Inflammatory macrophage treated with lipopolysaccharide for 4 hours (primary cell): ENCODE data around the gene TIMMDC1.
"Not testable (repeated sequence)": the region's sequence is repeated elsewhere in the genome, so short reads cannot be mapped to it uniquely, and the experiment has no call there.

Experiments used
- DNase-seq: peaks from one replicate; pipeline ENCODE4 v3.0.0-alpha.2; 2020

Gene TIMMDC1

DNA sequence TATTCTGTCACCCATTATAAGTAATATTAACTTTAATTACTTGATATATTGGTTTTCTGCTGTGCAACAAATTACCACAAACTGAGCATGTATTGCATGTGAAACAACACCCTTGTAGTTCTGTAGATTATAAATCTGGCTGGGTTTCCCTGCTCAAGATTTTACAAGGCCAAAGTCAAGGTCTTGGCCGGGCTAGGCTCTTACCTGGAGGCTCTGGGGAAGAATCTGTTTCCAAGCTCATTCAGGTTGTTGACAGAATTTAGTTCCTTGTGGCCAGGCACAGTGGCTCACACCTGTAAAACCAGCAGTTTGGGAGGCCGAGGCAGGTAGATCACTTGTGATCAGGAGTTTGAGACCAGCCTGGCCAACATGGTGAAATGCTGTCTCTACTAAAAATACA, 16.3 kb downstream of the TIMMDC1 start:
- DNase-seq, result no peak

DNA sequence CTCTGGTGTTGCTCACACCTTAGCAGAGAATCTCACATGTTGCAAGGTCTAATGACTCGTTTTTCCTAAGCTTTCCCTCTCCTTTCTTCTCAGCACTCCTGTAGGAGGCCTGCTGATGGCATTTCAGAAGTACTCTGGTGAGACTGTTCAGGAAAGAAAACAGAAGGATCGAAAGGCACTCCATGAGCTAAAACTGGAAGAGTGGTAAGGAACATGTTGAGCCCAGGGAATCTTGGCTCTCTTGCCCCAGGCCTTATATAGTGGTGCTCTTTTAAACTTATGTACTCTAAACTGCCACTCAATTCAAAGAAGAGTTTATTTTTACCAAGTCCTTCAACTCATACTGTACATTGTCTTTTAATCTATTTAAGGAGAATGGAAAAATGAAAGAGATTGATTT, 18.8 kb downstream of the TIMMDC1 start:
- DNase-seq, result no peak

DNA sequence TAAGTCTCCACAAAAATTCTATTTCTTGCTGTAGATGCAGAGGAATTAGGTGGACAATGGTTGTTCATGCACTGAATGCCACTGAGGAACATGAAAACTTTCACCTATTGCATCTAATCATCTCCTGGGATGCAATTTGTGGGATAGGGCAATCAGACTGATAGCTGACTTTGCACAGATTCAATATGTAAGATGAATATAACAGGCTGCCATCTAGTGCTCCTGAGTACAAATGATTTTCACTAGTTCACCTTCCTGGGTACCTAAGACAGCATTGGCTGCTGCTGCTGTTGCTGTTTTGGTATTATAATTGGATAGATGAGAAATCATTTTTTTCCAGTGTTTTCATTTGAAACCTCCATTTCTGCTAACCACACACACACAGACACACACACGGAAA, 19.7 kb downstream of the TIMMDC1 start:
- no peak for DNase-seq

DNA sequence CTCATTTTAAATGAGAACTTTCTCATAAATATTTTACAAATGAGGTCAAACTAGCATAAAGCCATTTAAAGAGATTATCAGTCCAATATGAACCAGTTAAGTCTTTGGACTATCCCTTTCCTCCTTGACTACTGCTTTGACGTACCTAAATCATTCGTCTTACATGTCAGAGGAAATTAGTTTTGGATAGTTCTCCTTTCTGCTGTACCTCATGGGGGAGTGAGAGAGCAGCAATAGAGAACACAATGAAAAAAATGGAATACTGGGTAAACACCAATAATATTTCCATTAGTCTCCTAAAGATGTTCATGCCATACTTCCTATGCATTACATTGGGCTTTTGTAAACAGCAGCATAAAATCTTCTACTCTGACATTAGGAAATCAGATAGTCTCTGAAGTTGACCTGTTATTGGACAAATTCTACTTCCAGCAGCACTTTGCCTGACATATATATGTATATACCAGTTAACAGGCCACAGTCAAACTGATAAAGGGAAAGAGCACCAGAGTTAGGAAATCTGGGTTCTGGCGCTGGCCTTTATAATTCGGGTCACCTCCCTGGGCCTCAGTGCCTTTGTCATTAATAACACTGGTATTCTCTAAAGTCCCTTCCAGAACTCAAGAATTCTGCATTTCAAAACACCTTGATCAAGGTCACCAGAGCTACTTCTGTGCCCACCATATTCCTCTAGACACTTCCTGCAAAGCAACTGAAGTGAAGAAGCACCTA, 26.8 kb downstream of the TIMMDC1 start:
- DNase-seq, result peak; percentile 30

DNA sequence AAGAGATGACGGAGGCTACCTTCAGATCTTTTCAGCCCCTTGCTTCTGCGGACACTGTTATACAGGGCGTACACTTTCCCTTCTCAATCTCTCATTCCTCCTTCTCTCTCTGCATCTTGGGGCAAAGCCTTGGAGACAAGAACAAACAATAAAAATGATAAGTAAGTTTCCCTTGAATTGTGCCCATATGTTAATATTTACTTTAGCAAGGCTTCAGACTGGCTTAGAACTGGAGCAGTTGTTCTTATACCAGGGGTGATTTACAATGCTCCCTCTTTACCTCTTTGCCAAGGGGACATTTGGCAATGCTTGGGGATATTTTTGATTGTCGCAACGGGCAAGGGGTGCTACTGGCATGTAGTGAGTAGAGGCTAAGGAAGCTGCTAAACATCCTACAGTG, 29.4 kb downstream of the TIMMDC1 start:
- DNase-seq, result no peak

DNA sequence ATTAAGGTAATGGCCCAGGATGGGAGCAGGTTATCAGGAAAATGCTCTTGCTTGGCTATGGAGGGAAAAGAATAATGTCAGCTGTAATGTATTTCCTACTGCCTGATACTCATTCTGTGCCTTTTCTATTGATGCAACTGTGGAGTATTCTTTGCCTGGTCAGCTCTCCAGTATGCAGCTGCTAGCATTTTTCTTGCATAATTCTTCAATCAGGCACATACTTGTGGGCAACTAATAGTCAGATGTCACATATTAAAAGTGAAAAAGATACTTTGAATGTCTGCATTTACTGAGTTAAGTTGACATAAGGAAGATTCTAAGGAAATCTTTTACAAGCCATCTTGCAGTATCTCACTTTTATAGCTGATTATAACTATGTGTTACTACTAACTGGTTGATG, 31.5 kb downstream of the TIMMDC1 start:
- DNase-seq, result no peak

DNA sequence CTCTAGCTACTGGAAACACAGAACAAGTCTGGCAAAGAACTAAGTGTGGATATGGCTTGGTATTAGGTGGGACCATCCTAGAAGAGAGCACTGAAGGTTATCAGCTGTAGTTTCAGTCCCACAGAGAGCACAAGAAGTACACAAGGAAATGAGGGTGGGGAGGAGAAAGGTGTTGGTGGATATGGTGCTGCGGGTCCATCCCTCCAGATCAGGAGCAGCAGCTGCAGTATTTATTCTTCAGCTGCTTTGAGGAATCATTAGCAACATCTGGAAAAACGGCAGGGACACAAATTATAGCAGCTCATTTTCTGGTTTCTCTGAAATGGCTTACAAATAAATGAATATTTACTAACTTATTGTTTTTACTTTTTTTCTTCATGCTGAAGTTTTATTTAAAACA, 32.1 kb downstream of the TIMMDC1 start:
- DNase-seq, result no peak

DNA sequence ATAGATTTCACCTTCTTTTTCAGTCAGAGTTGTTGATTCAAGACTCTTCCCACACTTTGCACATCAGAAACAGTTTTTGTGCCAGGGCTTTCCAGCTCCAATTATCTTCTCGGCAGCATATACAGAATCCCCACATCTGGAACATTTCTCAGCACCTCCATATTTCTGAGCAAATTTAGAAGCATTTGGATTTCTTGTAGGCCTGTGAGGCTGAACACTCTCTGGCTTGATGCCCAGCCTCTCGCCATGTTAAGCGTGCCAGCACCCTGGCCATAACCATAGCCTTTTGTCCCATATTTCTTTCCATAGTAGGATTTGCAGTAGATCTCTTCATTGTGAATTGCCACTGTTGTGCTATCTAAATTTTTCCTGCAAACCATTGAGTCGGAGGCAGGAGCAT, 32.8 kb downstream of the TIMMDC1 start:
- no peak for DNase-seq

DNA sequence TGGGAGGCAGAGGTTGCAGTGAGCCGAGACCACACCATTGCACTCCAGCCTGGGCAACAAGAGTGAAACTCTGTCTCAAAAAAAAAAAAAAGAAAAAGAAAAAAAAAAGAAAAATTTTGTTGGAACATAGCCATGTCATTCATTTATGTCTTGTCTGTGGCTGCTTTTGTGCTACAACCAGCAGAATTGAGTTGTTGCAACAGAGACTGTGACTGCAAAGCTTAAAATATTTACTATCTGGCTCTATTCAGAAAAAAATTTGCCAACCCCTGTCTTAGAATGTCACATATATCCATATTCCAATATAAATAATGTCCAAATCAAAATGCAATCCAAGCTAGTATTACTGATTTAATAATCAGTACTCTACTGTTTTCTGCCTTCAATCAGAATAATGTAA, 35.9 kb downstream of the TIMMDC1 start:
- no peak for DNase-seq

DNA sequence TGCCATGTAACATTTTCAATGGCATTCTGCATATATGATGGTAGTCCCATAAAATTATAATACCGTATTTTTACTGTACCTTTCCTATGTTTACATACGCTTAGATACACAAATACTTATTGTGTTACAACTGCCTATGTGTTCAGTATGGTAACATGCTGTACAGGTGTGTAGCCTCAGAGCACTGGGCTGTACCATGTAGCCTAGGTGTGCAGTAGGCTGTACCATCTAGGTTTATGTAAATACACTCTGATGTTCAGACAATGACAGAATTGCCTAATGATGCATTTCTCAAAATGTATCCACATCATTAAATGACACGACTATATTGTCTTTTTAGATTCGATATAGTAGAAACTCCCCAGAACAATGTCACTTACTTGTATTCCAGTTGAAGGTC, 38.4 kb downstream of the TIMMDC1 start:
- no peak for DNase-seq

DNA sequence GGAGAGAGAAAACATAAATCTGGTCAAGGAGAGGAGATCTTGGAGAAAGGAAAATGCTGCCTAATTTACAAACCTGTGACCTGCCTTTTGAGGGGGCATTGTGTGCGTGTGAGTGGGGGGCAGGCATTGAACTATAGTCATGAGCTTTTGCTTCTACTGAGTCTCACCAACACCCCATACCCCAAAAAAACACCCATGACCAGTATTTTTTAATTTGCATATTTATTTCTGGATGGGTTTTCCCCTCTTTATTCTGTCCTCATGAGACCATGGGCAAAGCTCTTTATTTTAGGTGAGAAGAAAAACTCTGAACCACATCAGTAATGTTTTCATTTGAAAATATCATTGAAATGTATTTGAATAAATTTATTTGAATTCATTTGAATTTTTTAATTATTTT, 40.4 kb downstream of the TIMMDC1 start:
- DNase-seq, result no peak

DNA sequence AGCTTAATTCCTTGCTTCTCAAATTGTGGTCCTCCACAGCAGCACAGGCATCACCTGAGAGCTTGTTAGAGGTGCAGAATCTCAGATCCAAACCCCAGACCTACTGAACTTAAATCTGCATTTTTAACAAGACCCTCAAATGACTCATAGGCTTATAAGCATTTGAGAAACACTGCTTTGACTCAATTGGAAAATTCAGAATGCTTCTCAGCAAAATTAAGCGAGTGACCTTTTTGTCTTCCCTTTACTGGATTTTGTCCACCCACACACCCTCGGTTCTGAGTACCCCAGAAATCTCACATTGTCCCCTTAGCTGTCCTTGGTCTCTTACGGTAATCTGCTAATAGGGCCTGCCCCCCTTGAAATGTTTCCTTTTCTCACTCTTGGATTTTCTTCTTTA, 43.2 kb downstream of the TIMMDC1 start:
- no peak for DNase-seq

DNA sequence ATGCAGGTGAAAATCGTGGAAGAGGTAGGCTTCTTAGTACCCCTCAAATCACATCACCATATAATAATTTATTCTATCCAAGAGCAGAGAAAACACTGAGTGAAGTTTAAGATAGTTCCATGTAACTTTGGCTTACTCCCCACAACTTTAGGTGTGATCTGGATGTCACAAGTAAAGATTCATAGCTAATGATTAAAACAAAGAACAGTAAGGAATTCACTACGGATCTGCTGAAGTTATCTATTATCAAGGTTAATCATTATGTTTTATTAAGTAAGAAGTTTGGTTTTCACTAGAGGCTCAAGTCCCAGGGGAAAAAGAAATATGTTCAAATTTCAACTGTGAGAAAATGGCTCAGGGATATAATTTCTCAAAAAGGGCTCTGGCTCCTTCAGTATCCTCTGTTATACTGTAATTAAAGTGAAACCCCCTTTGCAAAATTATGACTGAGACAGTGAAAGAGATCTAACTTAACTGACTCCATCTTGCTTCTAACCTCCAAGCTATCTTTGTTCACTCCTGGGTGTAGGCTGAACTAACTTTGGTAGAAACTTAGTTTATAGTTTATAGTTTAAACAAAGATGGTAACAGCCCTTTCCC, 43.9 kb downstream of the TIMMDC1 start:
- no peak for DNase-seq

DNA sequence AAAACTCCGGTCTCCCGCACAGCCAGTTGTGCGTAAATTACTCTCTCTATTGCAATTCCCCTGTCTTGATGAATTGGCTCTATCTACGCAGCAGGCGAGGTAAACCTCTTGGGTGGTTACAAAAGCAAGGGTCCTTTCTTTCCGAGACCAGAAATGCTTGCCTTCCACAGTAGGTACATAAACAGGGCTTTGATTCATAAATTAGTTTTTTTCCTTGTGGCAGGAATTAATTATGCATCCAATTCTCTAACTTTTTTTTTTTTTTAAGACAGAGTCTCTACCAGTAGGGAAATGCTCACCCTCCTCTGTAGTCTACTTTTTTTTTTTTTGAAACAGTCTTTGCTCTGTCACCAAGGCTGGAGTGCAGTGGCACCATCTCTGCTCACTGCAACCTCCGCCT, 44.8 kb downstream of the TIMMDC1 start:
- no peak for DNase-seq

DNA sequence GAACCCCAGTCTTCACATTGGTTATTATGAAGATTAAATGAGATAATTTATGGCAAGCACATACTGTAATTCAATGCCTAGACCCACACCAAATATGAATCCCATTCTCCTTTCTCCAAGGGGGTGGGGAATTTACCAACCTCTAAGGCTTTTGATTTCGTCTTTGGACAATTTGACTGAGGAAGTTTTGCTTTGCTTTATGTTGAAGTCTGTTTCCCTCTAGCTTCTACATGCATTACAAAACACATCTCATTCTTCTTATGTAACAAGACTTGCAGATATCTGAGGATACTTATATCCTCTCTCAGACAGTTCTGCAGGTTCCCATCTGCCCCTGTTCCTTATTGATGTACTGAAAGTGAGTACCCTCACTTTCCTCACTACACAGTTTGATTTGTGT, 48.9 kb downstream of the TIMMDC1 start:
- peak; percentile 57 for DNase-seq

DNA sequence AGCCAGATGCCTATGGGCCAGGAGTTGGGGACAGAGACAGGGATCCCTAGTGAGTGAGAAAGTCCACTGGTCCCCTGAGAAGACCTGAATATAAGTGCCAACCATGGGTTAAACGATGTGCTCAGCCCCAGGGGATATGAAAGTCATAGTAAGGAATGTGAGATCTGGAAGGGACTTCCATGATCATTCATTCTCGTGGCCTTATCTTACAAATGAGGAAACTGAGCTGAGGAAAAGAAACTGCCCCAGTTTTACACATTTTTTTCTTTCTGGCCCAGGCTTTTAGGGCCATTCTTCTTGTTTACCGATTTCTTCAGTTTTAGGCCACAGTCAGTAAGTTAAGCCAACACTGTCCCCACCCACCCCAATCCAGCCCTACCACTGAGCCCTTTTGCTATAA, 50.0 kb downstream of the TIMMDC1 start:
- DNase-seq, result peak; percentile 73

DNA sequence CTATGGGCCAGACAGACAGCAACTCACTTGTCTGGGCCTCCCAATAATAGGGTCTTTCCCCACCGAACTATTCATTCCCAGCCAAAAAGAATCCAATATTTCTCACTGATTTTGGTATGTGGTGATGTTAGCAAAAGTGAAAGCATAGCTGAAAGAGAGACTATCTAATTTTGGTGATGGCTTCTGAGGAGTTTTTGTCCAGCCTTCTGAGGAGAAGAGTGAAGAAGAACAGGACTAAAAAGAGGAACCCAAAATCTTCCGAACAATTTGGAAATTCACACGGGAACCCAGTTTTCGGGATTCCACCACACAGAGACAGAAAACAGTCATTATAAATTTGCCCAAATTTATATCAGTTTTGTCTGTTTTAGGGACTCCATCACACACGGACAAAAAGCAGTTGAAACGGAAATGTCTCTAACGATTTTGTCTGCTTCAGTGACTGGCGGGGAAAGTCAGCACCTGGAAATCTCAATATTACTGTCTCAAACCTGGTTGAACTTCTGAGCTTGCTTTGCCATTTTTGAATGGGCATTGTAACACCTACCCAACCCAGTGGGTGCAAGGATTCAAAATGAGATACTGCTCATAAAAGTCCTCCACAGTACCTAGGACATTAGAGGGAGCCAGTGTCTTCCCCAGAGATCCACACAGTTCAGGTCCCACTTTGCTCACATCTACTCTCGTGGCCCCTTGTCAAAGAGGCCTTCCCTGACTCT, 52.0 kb downstream of the TIMMDC1 start:
- DNase-seq, result peak; percentile 50

DNA sequence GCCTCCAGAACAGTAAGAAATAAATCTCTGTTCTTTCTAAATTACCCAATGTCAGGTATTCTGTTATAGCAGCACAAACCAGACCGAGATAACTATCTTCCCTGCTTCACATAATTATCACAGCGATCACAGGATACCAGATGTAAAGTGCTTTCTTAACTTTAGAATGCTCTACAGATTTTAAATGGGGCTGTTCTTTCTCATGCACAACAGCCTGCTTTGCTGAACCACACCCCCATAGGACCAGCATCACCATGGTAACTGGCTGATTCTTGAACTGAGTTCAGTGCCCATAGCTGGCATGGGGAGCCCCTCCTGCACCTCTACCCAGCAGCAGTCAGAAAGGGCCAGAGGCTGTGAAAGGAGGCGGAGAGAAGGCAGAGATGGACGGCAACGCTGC, 53.3 kb downstream of the TIMMDC1 start:
- no peak for DNase-seq

DNA sequence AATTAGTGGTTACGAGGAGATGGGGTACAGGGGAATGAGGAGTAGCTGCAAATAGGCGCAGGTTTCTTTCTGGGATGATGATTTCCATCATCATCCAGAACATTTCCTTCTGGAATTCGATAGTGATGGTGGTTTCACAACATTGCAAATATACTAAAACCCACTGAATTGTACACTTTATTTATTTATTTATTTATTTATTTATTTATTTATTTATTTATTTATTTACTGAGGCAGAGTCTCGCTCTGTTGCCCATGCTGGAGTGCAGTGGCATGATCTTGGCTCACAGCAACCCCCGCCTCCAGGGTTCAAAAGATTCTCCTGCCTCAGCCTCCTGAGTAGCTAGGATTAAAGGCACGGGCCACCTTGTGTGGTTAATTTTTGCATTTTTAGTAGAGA, 54.6 kb downstream of the TIMMDC1 start:
- DNase-seq, result not testable (repeated sequence)

DNA sequence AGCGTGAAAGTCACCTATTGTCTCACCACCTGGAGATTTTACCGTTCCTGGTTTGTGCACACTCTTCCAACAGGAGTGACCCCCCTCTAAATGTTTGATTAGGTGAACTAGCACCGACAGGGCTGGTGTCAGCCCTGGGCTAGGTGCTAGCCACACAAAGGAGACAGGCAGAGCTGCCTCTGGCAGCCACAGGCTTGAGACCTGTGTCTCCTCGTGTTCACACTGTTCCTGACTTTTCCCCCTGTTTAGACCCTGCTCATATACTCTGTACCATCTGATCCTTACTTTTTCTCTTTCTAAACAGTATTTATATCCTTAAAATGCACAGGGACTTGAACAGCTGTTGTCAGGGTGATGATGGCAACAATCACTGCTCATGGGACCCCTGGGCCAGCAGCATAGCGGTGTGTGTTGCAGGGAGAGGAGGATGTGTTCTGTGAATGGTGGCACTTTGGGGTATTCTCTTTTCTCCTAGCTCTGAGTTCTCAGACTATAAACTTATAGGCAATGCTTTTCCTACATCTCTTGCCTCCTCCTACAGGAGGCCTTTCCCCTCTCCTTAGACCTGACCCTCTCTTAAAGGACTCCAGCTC, 55.6 kb downstream of the TIMMDC1 start:
- DNase-seq, result no peak

DNA sequence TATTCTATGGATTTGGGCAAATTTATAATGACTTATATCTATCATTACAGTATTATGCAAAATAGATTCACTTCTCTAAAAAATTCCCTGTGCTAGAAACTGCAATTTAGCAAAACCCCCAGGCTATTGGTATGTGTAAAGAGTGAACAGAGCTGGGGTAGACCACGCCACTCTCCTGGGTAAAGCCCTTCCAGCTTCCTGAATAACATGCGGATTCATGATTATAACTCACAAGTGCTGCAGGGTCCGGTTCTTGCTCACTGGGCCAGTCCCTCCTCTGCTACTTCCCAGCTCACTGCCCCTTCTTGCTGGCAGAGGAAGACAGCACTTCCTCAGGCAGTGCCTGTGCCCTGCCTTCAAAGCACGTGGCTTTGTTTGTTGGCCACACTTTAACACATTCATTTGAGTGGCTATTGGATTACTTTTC, 57.0 kb downstream of the TIMMDC1 start:
- DNase-seq, result peak; percentile 98

DNA sequence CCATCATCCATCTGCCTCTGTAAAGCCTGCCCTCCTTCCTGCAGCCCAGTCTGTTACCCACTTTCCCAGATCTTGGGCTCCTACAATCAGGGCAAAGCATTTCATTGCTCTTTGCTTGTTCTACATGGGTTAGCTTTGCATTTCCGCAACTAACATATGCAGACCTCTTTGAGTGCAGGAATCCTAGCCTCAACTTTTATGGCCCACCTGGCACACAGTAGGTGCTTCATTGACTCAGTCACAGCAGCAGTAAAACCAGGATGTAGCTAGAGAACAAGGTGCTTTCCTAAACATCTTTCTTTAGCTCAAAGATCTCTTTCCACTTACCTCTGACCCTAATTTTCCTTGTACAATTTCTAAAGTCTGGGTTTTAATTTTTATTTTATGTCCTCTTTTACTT, 57.6 kb downstream of the TIMMDC1 start:
- DNase-seq, result no peak

DNA sequence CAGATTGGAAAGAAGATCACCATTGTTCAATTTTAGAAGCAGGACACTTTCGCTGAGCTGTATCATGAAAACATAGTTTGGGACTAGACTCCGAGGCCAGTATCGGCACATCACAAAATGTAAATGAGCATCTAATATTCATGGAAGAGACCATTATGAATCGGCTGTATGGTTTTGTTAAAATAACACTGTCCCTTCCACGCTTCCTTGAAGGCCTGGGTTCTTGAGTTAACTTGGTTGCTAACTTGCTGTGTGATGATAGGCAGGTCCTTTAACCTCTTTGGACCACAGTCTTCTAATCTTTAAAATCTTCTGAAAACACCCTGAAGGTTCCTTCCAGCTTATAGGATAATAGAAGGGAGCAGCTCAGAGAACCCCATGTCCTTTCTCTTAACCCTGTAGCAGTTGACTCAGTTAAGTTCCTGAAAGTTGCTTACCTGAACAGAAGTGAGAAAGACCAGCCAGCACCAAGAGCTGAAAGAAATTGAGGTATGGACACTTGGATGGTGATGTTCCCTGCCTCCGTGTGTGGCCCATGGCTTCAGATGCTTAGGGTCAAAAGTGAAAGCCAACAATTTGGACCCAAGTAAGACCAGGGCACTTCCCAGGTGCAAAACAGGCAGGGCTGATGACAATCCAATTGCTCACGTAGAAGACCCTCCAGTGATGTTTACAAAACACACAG, 59.0 kb downstream of the TIMMDC1 start:
- no peak for DNase-seq
